RWPE2 (cell line): ENCODE results near the gene ACBD4.

Experiments used
- ATAC-seq: fragments of 200-7000 bp; cut with Tn5 transposase; 3 replicates; pipeline ENCODE4 v1.9.1; 2021; ENCODE audit warnings: low read depth
- DNase-seq: peaks from one replicate; pipeline ENCODE4 v3.0.0-alpha.2; 2020; ENCODE audit warnings: low spot score
- H3K27ac ChIP-seq: fragments of 450-650 bp; 2 replicates; pipeline ENCODE4 v1.5.1; 2017; ENCODE audit warnings: mild to moderate bottlenecking; ENCODE audit not compliant: poor library complexity, severe bottlenecking
- H3K27me3 ChIP-seq: fragments of 250-450 bp; sonication (Bioruptor Pico); 2 replicates; pipeline ENCODE4 v1.5.1; 2021; ENCODE audit warnings: mild to moderate bottlenecking, moderate library complexity; ENCODE audit not compliant: insufficient read depth, poor library complexity, severe bottlenecking
- H3K36me3 ChIP-seq: fragments of 250-450 bp; sonication (Bioruptor Pico); 2 replicates; pipeline ENCODE4 v1.5.1; 2020; ENCODE audit warnings: low read depth, mild to moderate bottlenecking, moderate library complexity
- H3K4me1 ChIP-seq: fragments of 250-450 bp; sonication (Bioruptor Pico); 2 replicates; pipeline ENCODE4 v1.5.1; 2021; ENCODE audit warnings: mild to moderate bottlenecking, moderate library complexity; ENCODE audit not compliant: insufficient read depth, poor library complexity, severe bottlenecking
- H3K4me3 ChIP-seq: fragments of 250-450 bp; sonication (Bioruptor Pico); 2 replicates; pipeline ENCODE4 v1.5.1; 2021; ENCODE audit warnings: mild to moderate bottlenecking, moderate library complexity; ENCODE audit not compliant: severe bottlenecking
- H3K9me3 ChIP-seq: fragments of 250-450 bp; sonication (Bioruptor Pico); 2 replicates; pipeline ENCODE4 v1.5.1; 2021; ENCODE audit warnings: mild to moderate bottlenecking, moderate library complexity; ENCODE audit not compliant: severe bottlenecking
- TF ChIP-seq, protein P1 (sequence below): fragments of 450-650 bp; IDR thresholded peaks from one replicate; pipeline ENCODE4 v1.5.1; 2017; ENCODE audit warnings: mild to moderate bottlenecking, moderate library complexity; ENCODE audit not compliant: poor library complexity, severe bottlenecking

The ACBD4 gene

GRCh38 chr17:45110676-45111611 lies 24.5 kb upstream of the ACBD4 start:
- Histone ChIP-seq H3K27ac (no peak overlapping the region), H3K4me3 (no peak overlapping the region), H3K9me3 (no peaks in the 10 kb centered on the region), H3K36me3 (peaks cover 70% of the 10 kb centered on the region), H3K4me1 (no peaks in the 10 kb centered on the region), H3K27me3 (no peaks in the 10 kb centered on the region)
- DNase-seq (no peak), ATAC-seq (peak; percentile 26; the same call in 2 of the 3 replicates)
- TF ChIP-seq, protein P1, sequence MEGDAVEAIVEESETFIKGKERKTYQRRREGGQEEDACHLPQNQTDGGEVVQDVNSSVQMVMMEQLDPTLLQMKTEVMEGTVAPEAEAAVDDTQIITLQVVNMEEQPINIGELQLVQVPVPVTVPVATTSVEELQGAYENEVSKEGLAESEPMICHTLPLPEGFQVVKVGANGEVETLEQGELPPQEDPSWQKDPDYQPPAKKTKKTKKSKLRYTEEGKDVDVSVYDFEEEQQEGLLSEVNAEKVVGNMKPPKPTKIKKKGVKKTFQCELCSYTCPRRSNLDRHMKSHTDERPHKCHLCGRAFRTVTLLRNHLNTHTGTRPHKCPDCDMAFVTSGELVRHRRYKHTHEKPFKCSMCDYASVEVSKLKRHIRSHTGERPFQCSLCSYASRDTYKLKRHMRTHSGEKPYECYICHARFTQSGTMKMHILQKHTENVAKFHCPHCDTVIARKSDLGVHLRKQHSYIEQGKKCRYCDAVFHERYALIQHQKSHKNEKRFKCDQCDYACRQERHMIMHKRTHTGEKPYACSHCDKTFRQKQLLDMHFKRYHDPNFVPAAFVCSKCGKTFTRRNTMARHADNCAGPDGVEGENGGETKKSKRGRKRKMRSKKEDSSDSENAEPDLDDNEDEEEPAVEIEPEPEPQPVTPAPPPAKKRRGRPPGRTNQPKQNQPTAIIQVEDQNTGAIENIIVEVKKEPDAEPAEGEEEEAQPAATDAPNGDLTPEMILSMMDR = no peak

GRCh38 chr17:45111850-45112249 lies 23.6 kb upstream of the ACBD4 start:
- ATAC-seq (no peak), DNase-seq (no peak)
- TF ChIP-seq, protein P1 = no peak
- no peaks in the 10 kb centered on the region for H3K9me3 ChIP-seq
- no peaks in the 10 kb centered on the region for H3K27me3 ChIP-seq
- no peaks in the 10 kb centered on the region for H3K4me1 ChIP-seq
- no peak overlapping the region for H3K27ac ChIP-seq
- H3K4me3 ChIP-seq = no peak overlapping the region
- peaks cover 61% of the 10 kb centered on the region for H3K36me3 ChIP-seq

DNA sequence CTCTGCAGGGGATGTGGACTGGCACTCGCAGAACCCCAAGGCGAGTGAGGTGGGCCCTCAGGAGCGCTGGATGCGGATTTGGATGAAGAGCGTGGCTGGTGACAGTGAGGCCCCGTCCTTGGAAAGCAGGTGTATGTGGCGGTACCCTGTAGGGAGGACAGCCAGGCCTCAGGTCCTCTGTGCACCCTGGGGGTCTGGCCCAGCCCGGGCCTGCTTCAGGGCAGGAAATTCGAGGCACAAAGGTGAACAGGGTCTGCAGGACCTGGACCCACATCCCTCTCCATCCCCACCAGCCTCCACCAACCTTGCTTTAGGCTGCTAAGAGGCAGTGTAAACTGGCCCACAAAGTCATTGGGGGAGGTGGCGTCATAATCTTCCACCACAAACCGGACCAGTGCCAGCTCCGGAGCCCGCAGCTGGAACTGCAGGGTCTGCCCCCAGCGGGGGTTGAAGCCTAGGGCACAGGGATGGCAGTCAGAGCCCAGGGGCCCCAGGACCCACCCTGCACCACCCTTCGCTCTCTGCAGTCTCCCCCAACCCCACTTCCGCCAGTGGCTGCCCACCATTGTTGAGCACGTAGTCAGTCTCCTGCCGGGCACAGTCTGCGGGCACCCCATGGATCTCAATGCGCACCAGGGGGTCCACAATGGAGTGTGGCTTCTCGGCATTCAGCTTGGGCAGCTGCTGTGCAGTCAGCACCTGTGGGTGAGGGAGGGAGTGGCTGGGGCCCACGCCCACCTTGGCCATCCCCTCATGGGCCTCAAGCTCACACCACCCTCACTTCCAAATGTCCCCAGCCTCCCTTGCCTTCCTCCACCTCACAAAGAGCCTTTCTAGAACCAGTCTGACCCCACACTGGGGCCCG lies 22.7 kb upstream of the ACBD4 start:
- ATAC-seq (no peak), DNase-seq (no peak)
- Histone ChIP-seq H3K4me3 (no peak overlapping the region), H3K4me1 (no peaks in the 10 kb centered on the region), H3K27ac (no peak overlapping the region), H3K36me3 (peaks cover 60% of the 10 kb centered on the region), H3K27me3 (no peaks in the 10 kb centered on the region), H3K9me3 (no peaks in the 10 kb centered on the region)
- TF ChIP-seq, protein P1 = no peak

- Histone ChIP-seq H3K36me3 (peaks cover 60% of the 10 kb centered on the region), H3K4me1 (no peaks in the 10 kb centered on the region)
Observed at GRCh38 chr17:45113424-45113754, 22.1 kb upstream of the ACBD4 start.

More at GRCh38 chr17:45113424-45113754, 22.1 kb upstream of the ACBD4 start:
- Histone ChIP-seq H3K9me3 (no peaks in the 10 kb centered on the region), H3K27ac (no peak overlapping the region), H3K4me3 (no peak overlapping the region), H3K27me3 (no peaks in the 10 kb centered on the region)
- ATAC-seq = no peak
- TF ChIP-seq, protein P1 = no peak
- no peak for DNase-seq
